ENCODE data around the gene MYOM3. TPM values are rescaled to one million over a fixed set of nuclear protein-coding genes. Genes with fewer than 3 reads are reported as not detected.

Gene MYOM3
- total RNA-seq (not detected), polyA plus RNA-seq (not detected)

GRCh38 chr1:24111996-24112779 is at the start of gene MYOM3:
TSS of gene MYOM3 (minus strand) at chr1:24112135. CDS start at chr1:24108636, 3,499 bp downstream.
- H3K4me3 Mint-ChIP-seq: peak within 1 kb of the TSS in 3 of 7 donors; percentile 44 to 63 (median 54)
- H3K27me3 ChIP-seq (ENCODE audit: insufficient read depth, low read length, poor library complexity, severe bottlenecking): peaks cover 4% of the 10 kb centered on the region
- H3K9me3 ChIP-seq (ENCODE audit: low read length): no peaks in the 10 kb centered on the region
- DNase-seq: peak; percentile 13 to 67 (median 28)
- ChIA-PET CTCF (no interaction called here), POLR2A (no interaction called here)
- H3K27ac Mint-ChIP-seq: peak within 1 kb of the TSS in 2 of 8 donors; percentile 43 to 47
- H3K9me3 Mint-ChIP-seq: no peaks in the 10 kb centered on the region
- H3K36me3 ChIP-seq (ENCODE audit: insufficient read depth, low read length): no peaks in the 10 kb centered on the region
- H3K4me1 Mint-ChIP-seq: peaks cover 0 to 12% (median 5%) of the 10 kb centered on the region in 3 donors
- H3K4me1 ChIP-seq (ENCODE audit: insufficient read depth, low read length): peaks cover 8% of the 10 kb centered on the region
- H3K4me3 ChIP-seq (ENCODE audit: low read length): no peak within 1 kb of the TSS
- peaks cover 14 to 35% of the 10 kb centered on the region in 2 donors for H3K27me3 Mint-ChIP-seq
- H3K36me3 Mint-ChIP-seq: no peaks in the 10 kb centered on the region
- H3K27ac ChIP-seq (ENCODE audit: low read depth, low read length): no peak within 1 kb of the TSS

DNA sequence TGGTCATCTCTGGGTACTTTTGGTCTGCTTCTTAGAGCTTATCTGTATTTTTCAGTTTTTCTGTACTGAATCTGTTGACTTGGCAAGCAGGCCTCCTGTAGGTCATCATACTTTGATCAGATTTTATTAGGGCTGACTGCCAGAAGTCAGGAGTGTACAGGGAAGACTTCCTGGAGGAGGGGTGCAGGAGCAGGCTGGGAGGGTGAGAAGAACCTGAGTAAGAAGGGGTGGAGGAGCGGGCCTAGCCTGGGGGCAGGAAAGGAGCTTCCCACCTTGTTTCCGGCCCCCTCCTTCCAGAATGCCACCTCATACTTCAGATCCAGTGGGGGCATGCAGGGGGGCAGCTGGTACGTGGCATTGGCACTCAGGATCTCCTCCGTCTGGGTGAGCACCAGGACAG is 49.3 kb upstream of the MYOM3 start:
- Histone ChIP-seq H3K9me3 (ENCODE audit: low read length) (no peaks in the 10 kb centered on the region), H3K27ac (ENCODE audit: low read depth, low read length) (no peak overlapping the region), H3K27me3 (ENCODE audit: insufficient read depth, low read length, poor library complexity, severe bottlenecking) (no peaks in the 10 kb centered on the region), H3K4me1 (ENCODE audit: insufficient read depth, low read length) (no peaks in the 10 kb centered on the region), H3K36me3 (ENCODE audit: insufficient read depth, low read length) (peaks cover 5% of the 10 kb centered on the region), H3K4me3 (ENCODE audit: low read length) (no peak overlapping the region)
- Mint-ChIP-seq H3K27me3 (no peaks in the 10 kb centered on the region), H3K9me3 (no peaks in the 10 kb centered on the region), H3K4me3 (no peak overlapping the region), H3K4me1 (no peaks in the 10 kb centered on the region), H3K36me3 (peaks cover under 1 to 79% (median 25%) of the 10 kb centered on the region in 3 donors), H3K27ac (no peak overlapping the region)
- ChIA-PET CTCF (interaction anchor here (1.0 kb wide), 1 partner anchor 11 kb away, joined by 4 read pairs; no protein-coding TSS in a partner anchor), POLR2A (no interaction called here)
- no peak for DNase-seq

- no peaks in the 10 kb centered on the region for H3K27me3 ChIP-seq (ENCODE audit: insufficient read depth, low read length, poor library complexity, severe bottlenecking)
- no peaks in the 10 kb centered on the region for H3K27me3 Mint-ChIP-seq
- H3K4me1 ChIP-seq (ENCODE audit: insufficient read depth, low read length): no peaks in the 10 kb centered on the region
- no peak overlapping the region for H3K4me3 Mint-ChIP-seq
- no peaks in the 10 kb centered on the region for H3K9me3 Mint-ChIP-seq
- CTCF ChIA-PET: interaction anchor here (2.4 kb wide), 1 partner anchor 9 kb away, joined by 11 read pairs; no protein-coding TSS in a partner anchor
- H3K36me3 ChIP-seq (ENCODE audit: insufficient read depth, low read length): no peaks in the 10 kb centered on the region
- POLR2A ChIA-PET: no interaction called here
- no peak overlapping the region for H3K27ac ChIP-seq (ENCODE audit: low read depth, low read length)
- peaks cover 3 to 68% (median 22%) of the 10 kb centered on the region in 3 donors for H3K36me3 Mint-ChIP-seq
- H3K4me1 Mint-ChIP-seq: no peaks in the 10 kb centered on the region
- H3K4me3 ChIP-seq (ENCODE audit: low read length): no peak overlapping the region
- no peaks in the 10 kb centered on the region for H3K9me3 ChIP-seq (ENCODE audit: low read length)
- DNase-seq: no peak
- H3K27ac Mint-ChIP-seq: peak overlapping the region in 1 of 8 donors; percentile 58
Observed at GRCh38 chr1:24159366-24159765, 47.4 kb upstream of the MYOM3 start.

DNA sequence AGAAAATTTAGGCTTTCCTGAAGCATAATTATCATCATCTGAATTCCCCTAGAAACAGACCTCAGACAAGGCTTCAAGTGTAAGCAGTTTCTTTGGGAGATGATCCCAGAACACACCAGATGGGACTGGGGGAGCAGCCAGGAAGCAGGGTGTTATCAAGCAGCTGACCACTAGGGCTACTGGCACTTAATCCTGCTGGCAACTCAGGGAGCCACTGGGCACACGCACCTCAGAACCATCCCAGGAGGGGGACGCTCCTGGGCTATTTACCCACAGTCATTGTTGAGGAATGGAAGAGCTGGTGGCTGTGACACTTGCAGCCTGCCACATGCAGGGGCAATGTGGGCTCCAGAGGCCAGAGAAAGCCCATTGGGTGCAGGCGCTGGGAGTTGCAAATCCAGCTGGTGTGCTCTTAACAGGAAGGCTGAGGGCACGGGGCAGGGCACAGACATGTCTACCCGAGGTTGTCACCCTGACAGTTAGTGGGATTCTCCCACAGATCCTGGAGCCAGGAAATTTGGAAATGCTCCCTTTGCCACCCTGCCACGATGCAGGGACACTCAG is 46.1 kb upstream of the MYOM3 start:
- ChIA-PET CTCF (interaction anchor here (1.1 to 2.4 kb wide), 2 partner anchors 8 to 233 kb away, joined by 3 to 11 read pairs; no protein-coding TSS in a partner anchor), POLR2A (no interaction called here)
- H3K4me1 Mint-ChIP-seq: no peaks in the 10 kb centered on the region
- Histone ChIP-seq H3K9me3 (ENCODE audit: low read length) (no peaks in the 10 kb centered on the region), H3K27ac (ENCODE audit: low read depth, low read length) (no peak overlapping the region), H3K36me3 (ENCODE audit: insufficient read depth, low read length) (no peaks in the 10 kb centered on the region), H3K4me3 (ENCODE audit: low read length) (no peak overlapping the region), H3K4me1 (ENCODE audit: insufficient read depth, low read length) (no peaks in the 10 kb centered on the region), H3K27me3 (ENCODE audit: insufficient read depth, low read length, poor library complexity, severe bottlenecking) (no peaks in the 10 kb centered on the region)
- H3K27ac Mint-ChIP-seq: peak overlapping the region in 1 of 8 donors; percentile 21
- H3K27me3 Mint-ChIP-seq: no peaks in the 10 kb centered on the region
- H3K9me3 Mint-ChIP-seq: no peaks in the 10 kb centered on the region
- peak overlapping the region in 1 of 7 donors; percentile 13 for H3K4me3 Mint-ChIP-seq
- DNase-seq: no peak
- H3K36me3 Mint-ChIP-seq: peaks cover 3 to 58% (median 20%) of the 10 kb centered on the region in 3 donors

GRCh38 chr1:24156542-24157260 is 44.8 kb upstream of the MYOM3 start:
- Mint-ChIP-seq H3K36me3 (peaks cover 3 to 50% (median 17%) of the 10 kb centered on the region in 3 donors), H3K27ac (peak overlapping the region in 1 of 8 donors; percentile 70)
- CTCF ChIA-PET: no interaction called here

DNA sequence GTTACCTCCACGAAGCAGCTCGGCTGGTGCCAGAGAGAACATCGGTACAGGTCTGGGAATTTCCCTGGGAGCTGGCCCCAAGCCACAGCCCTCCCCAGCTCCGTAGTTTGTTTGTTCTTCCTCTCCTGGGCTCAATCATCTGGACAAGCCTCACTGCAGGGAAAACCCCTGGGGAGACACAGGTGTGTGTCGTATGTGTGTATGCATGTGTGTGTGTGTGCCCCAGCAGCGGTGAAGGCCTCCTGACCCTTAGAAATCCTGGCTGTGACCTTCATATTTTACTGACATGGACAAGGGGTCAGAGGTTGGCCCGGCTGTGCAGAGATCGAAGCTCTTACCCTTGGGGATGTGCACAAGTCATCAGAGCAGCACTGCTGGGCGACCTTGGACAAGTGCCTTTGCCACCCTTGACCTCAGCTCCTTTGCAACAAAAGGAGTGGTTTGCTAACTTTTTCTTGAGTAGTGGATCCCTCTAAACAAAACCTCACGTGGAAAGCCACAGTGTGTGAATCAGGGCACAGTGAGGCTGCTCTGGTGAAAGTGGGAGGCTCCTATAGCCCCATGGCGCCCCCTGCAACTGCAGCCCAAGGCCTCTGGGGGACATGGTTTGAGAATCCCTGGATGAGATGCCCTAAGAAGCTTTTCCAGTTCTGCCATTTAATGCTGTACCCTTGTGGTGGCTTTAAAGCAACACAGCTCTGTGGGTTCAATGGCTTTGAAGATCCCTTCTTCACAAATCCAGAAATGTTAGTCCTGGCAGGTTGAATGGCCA is 43.3 kb upstream of the MYOM3 start:
- peaks cover 3 to 37% (median 15%) of the 10 kb centered on the region in 3 donors for H3K36me3 Mint-ChIP-seq
- H3K27ac Mint-ChIP-seq: no peak overlapping the region
- POLR2A ChIA-PET: no interaction called here
- Histone ChIP-seq H3K27ac (ENCODE audit: low read depth, low read length) (no peak overlapping the region), H3K4me3 (ENCODE audit: low read length) (no peak overlapping the region), H3K36me3 (ENCODE audit: insufficient read depth, low read length) (no peaks in the 10 kb centered on the region), H3K4me1 (ENCODE audit: insufficient read depth, low read length) (peaks cover 8% of the 10 kb centered on the region), H3K9me3 (ENCODE audit: low read length) (no peaks in the 10 kb centered on the region), H3K27me3 (ENCODE audit: insufficient read depth, low read length, poor library complexity, severe bottlenecking) (peaks cover 2% of the 10 kb centered on the region)
- no peak overlapping the region for H3K4me3 Mint-ChIP-seq
- DNase-seq: no peak
- CTCF ChIA-PET: interaction anchor here (8.3 kb wide), 1 partner anchor 237 kb away, joined by 79 read pairs; no protein-coding TSS in a partner anchor
- H3K27me3 Mint-ChIP-seq: peaks cover 5 to 16% of the 10 kb centered on the region in 2 donors
- H3K4me1 Mint-ChIP-seq: peaks cover 8 to 12% (median 10%) of the 10 kb centered on the region in 3 donors
- H3K9me3 Mint-ChIP-seq: no peaks in the 10 kb centered on the region

More at GRCh38 chr1:24156542-24157260, 44.8 kb upstream of the MYOM3 start:
- Histone ChIP-seq H3K27ac (ENCODE audit: low read depth, low read length) (no peak overlapping the region), H3K27me3 (ENCODE audit: insufficient read depth, low read length, poor library complexity, severe bottlenecking) (no peaks in the 10 kb centered on the region), H3K4me1 (ENCODE audit: insufficient read depth, low read length) (no peaks in the 10 kb centered on the region), H3K9me3 (ENCODE audit: low read length) (no peaks in the 10 kb centered on the region), H3K4me3 (ENCODE audit: low read length) (no peak overlapping the region), H3K36me3 (ENCODE audit: insufficient read depth, low read length) (no peaks in the 10 kb centered on the region)
- DNase-seq: no peak
- no peaks in the 10 kb centered on the region for H3K4me1 Mint-ChIP-seq
- no peaks in the 10 kb centered on the region for H3K9me3 Mint-ChIP-seq
- H3K4me3 Mint-ChIP-seq: no peak overlapping the region
- POLR2A ChIA-PET: no interaction called here
- H3K27me3 Mint-ChIP-seq: peaks cover 2% of the 10 kb centered on the region in 2 donors

DNA sequence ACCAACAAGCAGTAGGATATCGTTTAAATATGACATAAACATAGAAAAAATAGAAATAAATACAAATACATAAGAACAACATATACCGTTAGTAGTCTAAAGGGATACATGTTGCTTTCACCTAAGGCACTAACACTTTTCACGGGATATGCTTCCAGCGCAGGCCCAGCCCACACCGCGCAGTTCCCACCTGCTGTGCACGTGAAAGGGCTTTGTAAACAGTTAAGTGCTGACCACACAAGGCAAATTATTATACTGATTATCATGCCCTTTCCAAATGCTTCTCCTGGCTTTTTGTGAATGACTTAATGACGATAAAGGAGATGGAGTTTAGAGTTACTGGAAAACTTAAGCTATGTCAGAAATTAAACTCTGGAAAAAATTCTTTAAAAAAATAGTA is 42.3 kb upstream of the MYOM3 start:
- no peak for DNase-seq
- H3K4me1 Mint-ChIP-seq: peaks cover 9 to 16% (median 11%) of the 10 kb centered on the region in 3 donors
- POLR2A ChIA-PET: no interaction called here
- H3K27ac Mint-ChIP-seq: no peak overlapping the region
- no peaks in the 10 kb centered on the region for H3K36me3 ChIP-seq (ENCODE audit: insufficient read depth, low read length)
- H3K36me3 Mint-ChIP-seq: peaks cover 3 to 29% (median 13%) of the 10 kb centered on the region in 3 donors
- H3K4me3 ChIP-seq (ENCODE audit: low read length): no peak overlapping the region
- no peaks in the 10 kb centered on the region for H3K9me3 Mint-ChIP-seq
- peaks cover 11% of the 10 kb centered on the region for H3K4me1 ChIP-seq (ENCODE audit: insufficient read depth, low read length)
- CTCF ChIA-PET: interaction anchor here (1.2 to 8.3 kb wide), 2 partner anchors 53 to 238 kb away, joined by 3 to 79 read pairs; no protein-coding TSS in a partner anchor
- H3K27me3 ChIP-seq (ENCODE audit: insufficient read depth, low read length, poor library complexity, severe bottlenecking): peaks cover 7% of the 10 kb centered on the region
- peaks cover 8 to 25% of the 10 kb centered on the region in 2 donors for H3K27me3 Mint-ChIP-seq
- H3K27ac ChIP-seq (ENCODE audit: low read depth, low read length): no peak overlapping the region
- H3K9me3 ChIP-seq (ENCODE audit: low read length): no peaks in the 10 kb centered on the region
- no peak overlapping the region for H3K4me3 Mint-ChIP-seq
